Right lobe of liver (tissue), 6 donors: ENCODE results near the gene ADGRD1. TPM values are rescaled to one million over a fixed set of nuclear protein-coding genes. Genes with fewer than 3 reads are reported as not detected.

Experiments
- ATAC-seq, 4 donors: fragments of 200-7000 bp; cut with Tn5 transposase; one replicate each; pipeline ENCODE4 v1.9.1; 2020; ENCODE audit warnings: mild to moderate bottlenecking in 4 of 4, moderate library complexity in 4 of 4
- DNase-seq, 3 donors: peaks; one replicate each; pipeline ENCODE4 v3.0.0-alpha.2; 2020
- H3K27ac ChIP-seq, 3 donors: fragments of 200-600 bp; one replicate each; pipeline ENCODE4 v1.8.0; 2022
- H3K27me3 ChIP-seq, 2 donors: fragments of 200-600 bp; one replicate each; pipeline ENCODE4 v1.8.0; 2022
- H3K36me3 ChIP-seq, 4 donors: fragments of 200-600 bp; sonication (generic) in 1 of 4; one replicate each; pipeline versions ENCODE4 v1.5.1 to v1.8.0; 2017 to 2022; ENCODE audit warnings: control low read depth in 1 of 4
- H3K4me1 ChIP-seq, 4 donors: fragments of 200-600 bp; sonication (generic) in 1 of 4; one replicate each; pipeline versions ENCODE4 v1.5.1 to v1.8.0; 2017 to 2022; ENCODE audit warnings: control low read depth in 1 of 4
- H3K4me3 ChIP-seq, 3 donors: fragments of 200-600 bp; one replicate each; pipeline ENCODE4 v1.8.0; 2022
- H3K9me3 ChIP-seq, 4 donors: fragments of 200-600 bp; sonication (generic) in 1 of 4; one replicate each; pipeline versions ENCODE4 v1.5.1 to v1.8.0; 2017 to 2022; ENCODE audit warnings: control low read depth in 1 of 4
- POLR2A ChIP-seq: fragments of 450-650 bp; IDR thresholded peaks from one replicate; pipeline ENCODE4 v1.6.1; 2017; ENCODE audit warnings: antibody characterized with exemption, mild to moderate bottlenecking
- WGBS: methylation state at CpG from one replicate; pipeline ENCODE4 v1.1.6; 2018; ENCODE audit warnings: low coverage, low lambda C conversion rate; ENCODE audit not compliant: insufficient coverage; ENCODE audit errors: missing lambda C conversion rate; 5-methylcytosine and 5-hydroxymethylcytosine counted together
- intact Hi-C, 2 donors: fragments of 100-400 bp; cut with DNase I; formaldehyde crosslinking; loops; one replicate each; pipeline versions ENCODE4 v1.11.2 to v1.14.1; 2022
- total RNA-seq, 6 experiments: library from RNA; depleted of rRNA in 2 of 6; stranded (reverse); fragments of >200 nt in 2 of 6; fragmentation: NEBNext Ultra II Directional in 3 of 6; extraction: Animal tissue kit (Norgen Biotek cat#: 25700) in 3 of 6; gene quantifications; one replicate each; pipeline versions ENCODE4 v1.1.0 to v1.2.4, GENCODE V29; 2016 to 2023
- TF ChIP-seq, protein P1 (sequence below), 4 donors: fragments of 200-600 bp in 3 of 4; fragments of 450-650 bp in 1 of 4; IDR thresholded peaks; one replicate each; pipeline versions ENCODE4 v1.5.1 to v1.8.0; 2016 to 2022; ENCODE audit warnings: antibody characterized with exemption in 4 of 4, mild to moderate bottlenecking in 2 of 4
- donor health status: DM: no; HTN: yes; CAD: no.
- donor health status: DM: no; HTN: no; CAD: no.
- donor health status: DM: no; HTN: no; CAD: no.
- donor health status: DM: no; HTN: yes; CAD: no.
- donor health status: DM: no; HTN: yes; CAD: no.

The ADGRD1 gene
- total RNA-seq, 6 experiments from 2014 or later, result 4.7 to 17.0 (median 10.9) TPM

- Histone ChIP-seq H3K27ac (no peak overlapping the region), H3K4me3 (no peak overlapping the region), H3K36me3 (no peaks in the 10 kb centered on the region), H3K9me3 (no peaks in the 10 kb centered on the region), H3K27me3 (no peaks in the 10 kb centered on the region), H3K4me1 (no peaks in the 10 kb centered on the region)
- ATAC-seq, result no peak
- intact Hi-C loops, result no loop called here
- 84% methylated on average over 4 of the region's 4 CpGs for WGBS
- peak; percentile 1 to 23 (median 10) for DNase-seq
- TF ChIP-seq, protein P1, sequence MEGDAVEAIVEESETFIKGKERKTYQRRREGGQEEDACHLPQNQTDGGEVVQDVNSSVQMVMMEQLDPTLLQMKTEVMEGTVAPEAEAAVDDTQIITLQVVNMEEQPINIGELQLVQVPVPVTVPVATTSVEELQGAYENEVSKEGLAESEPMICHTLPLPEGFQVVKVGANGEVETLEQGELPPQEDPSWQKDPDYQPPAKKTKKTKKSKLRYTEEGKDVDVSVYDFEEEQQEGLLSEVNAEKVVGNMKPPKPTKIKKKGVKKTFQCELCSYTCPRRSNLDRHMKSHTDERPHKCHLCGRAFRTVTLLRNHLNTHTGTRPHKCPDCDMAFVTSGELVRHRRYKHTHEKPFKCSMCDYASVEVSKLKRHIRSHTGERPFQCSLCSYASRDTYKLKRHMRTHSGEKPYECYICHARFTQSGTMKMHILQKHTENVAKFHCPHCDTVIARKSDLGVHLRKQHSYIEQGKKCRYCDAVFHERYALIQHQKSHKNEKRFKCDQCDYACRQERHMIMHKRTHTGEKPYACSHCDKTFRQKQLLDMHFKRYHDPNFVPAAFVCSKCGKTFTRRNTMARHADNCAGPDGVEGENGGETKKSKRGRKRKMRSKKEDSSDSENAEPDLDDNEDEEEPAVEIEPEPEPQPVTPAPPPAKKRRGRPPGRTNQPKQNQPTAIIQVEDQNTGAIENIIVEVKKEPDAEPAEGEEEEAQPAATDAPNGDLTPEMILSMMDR (IDR thresholded peaks at IDR 0.05), result no peak
- no peak for TF ChIP-seq POLR2A
Measured at GRCh38 chr12:131101006-131101405, 147.3 kb downstream of the ADGRD1 start.

GRCh38 chr12:131101703-131102492, 148.2 kb downstream of the ADGRD1 start:
- Histone ChIP-seq H3K27me3 (no peaks in the 10 kb centered on the region), H3K4me1 (no peaks in the 10 kb centered on the region), H3K9me3 (no peaks in the 10 kb centered on the region), H3K27ac (no peak overlapping the region), H3K4me3 (no peak overlapping the region), H3K36me3 (no peaks in the 10 kb centered on the region)
- TF ChIP-seq, protein P1 (IDR thresholded peaks at IDR 0.05), result no peak
- TF ChIP-seq POLR2A, result no peak
- no peak for ATAC-seq
- intact Hi-C loops, result no loop called here
- WGBS, result 60% methylated on average over 1 of the region's 13 CpGs
- peak in 1 of 3 donors; percentile 27 for DNase-seq

DNA sequence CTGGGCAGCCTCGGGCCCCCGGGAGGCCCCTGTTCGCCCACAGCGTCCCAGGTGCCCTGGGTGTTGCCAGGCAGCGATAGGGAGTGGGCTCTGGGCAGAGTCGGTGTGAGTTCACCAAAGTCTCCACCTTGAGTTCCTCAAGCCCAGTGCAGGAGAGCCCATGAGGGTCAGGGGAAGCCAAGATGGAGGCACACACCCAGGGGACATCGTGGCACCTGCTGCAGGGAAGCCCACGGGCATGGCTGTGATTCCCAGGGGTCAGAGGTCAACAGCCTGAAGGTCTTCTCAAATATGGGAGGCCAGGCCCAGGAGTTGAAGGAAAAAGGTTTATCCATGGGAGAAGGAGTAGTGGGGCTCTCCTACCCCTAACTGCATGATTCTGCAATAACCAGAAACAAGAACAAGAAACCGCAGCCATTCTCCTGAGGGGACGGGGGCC, 148.8 kb downstream of the ADGRD1 start:
- no peak overlapping the region for H3K4me3 ChIP-seq
- no peaks in the 10 kb centered on the region for H3K4me1 ChIP-seq
- DNase-seq (peak in 2 of 3 donors; percentile 29 to 45), ATAC-seq (no peak)
- WGBS, result 60% methylated on average over 1 of the region's 10 CpGs
- intact Hi-C loops, result no loop called here
- no peak overlapping the region for H3K27ac ChIP-seq
- TF ChIP-seq, protein P1 (IDR thresholded peaks at IDR 0.05), result no peak
- TF ChIP-seq POLR2A, result no peak
- no peaks in the 10 kb centered on the region for H3K36me3 ChIP-seq
- H3K9me3 ChIP-seq, result no peaks in the 10 kb centered on the region
- no peaks in the 10 kb centered on the region for H3K27me3 ChIP-seq

DNA sequence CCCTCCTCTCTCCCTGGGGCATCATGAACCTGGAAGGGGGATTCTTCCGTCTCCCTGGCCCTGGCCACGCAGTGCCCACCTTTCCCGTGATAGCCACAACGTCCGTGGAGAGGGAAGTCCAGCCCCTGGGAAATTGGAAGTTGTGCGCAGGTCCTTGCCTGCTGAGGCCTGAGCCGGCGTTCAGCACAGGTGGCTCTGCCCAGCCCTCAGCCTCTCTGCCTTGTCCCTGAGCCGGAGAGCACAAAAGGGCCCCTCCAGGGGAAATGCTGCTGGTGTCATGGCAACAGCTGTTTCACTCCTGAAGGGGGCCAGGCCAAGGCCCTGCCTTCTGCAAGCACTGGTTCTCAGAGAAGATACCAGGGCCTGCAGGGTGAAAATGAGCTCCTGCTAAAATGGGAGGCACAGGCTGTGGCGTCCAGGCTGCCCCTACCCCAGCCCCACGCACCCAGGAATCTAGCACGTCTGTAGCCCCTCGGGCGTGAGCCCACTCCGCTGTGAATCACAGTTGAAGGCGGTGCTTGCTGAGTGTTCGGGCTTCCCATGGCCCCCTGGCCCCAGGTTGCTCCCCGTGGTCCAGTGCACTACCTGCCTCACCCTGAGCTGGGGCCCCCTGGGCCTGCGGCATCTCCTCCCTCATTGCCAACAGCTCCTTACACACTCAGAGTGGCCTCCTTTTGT, 149.4 kb downstream of the ADGRD1 start:
- Histone ChIP-seq H3K9me3 (no peaks in the 10 kb centered on the region), H3K27me3 (no peaks in the 10 kb centered on the region), H3K27ac (no peak overlapping the region), H3K4me1 (no peaks in the 10 kb centered on the region), H3K36me3 (no peaks in the 10 kb centered on the region), H3K4me3 (no peak overlapping the region)
- DNase-seq (peak in 2 of 3 donors; percentile 33 to 39), ATAC-seq (no peak)
- intact Hi-C loops, result no loop called here
- WGBS, result 60% methylated on average over 1 of the region's 19 CpGs
- TF ChIP-seq POLR2A, result no peak
- TF ChIP-seq, protein P1 (IDR thresholded peaks at IDR 0.05), result no peak
